WERI-Rb-1 (cell line): ENCODE measurements around the gene ALG8.

Source experiments
- DNase-seq: peaks from one replicate; pipeline ENCODE4 v3.0.0-alpha.2; 2020
- H3K27ac ChIP-seq: fragments of 250-450 bp; sonication (Bioruptor Pico); 2 replicates; pipeline ENCODE4 v1.5.1; 2020; ENCODE audit warnings: mild to moderate bottlenecking, moderate library complexity
- H3K27me3 ChIP-seq: fragments of 250-450 bp; sonication (Bioruptor Pico); 2 replicates; pipeline ENCODE4 v1.5.1; 2021; ENCODE audit warnings: mild to moderate bottlenecking, low read depth, moderate library complexity; ENCODE audit not compliant: insufficient read depth, severe bottlenecking
- H3K36me3 ChIP-seq: fragments of 250-450 bp; sonication (Bioruptor Pico); 2 replicates; pipeline ENCODE4 v1.5.1; 2020; ENCODE audit warnings: mild to moderate bottlenecking, moderate library complexity
- H3K4me3 ChIP-seq: 2 replicates; pipeline ENCODE4 v1.5.1; 2011; ENCODE audit warnings: low read depth, mild to moderate bottlenecking, control low read depth, low read length
- H3K9me3 ChIP-seq: fragments of 250-450 bp; sonication (Bioruptor Pico); 2 replicates; pipeline ENCODE4 v1.5.1; 2021; ENCODE audit warnings: mild to moderate bottlenecking, moderate library complexity; ENCODE audit not compliant: severe bottlenecking
- CTCF ChIP-seq: IDR thresholded peaks from 2 replicates; pipeline ENCODE4 v1.5.1; 2011; ENCODE audit warnings: low read depth, mild to moderate bottlenecking, control low read depth, inconsistent platforms, low read length

ALG8 gene

GRCh38 chr11:78139422-78140391, at the start of gene ALG8:
Gene ALG8, minus strand, starts transcription at chr11:78139626. Its CDS starts 38 bp downstream, at chr11:78139588.
- peaks cover 20% of the 10 kb centered on the region for H3K36me3 ChIP-seq
- TF ChIP-seq CTCF: no peak
- DNase-seq: peak; percentile 96
- H3K9me3 ChIP-seq: no peaks in the 10 kb centered on the region
- no peaks in the 10 kb centered on the region for H3K27me3 ChIP-seq
- H3K27ac ChIP-seq: peak within 1 kb of the TSS; percentile 84
- H3K4me3 ChIP-seq: peak within 1 kb of the TSS; percentile 71

DNA sequence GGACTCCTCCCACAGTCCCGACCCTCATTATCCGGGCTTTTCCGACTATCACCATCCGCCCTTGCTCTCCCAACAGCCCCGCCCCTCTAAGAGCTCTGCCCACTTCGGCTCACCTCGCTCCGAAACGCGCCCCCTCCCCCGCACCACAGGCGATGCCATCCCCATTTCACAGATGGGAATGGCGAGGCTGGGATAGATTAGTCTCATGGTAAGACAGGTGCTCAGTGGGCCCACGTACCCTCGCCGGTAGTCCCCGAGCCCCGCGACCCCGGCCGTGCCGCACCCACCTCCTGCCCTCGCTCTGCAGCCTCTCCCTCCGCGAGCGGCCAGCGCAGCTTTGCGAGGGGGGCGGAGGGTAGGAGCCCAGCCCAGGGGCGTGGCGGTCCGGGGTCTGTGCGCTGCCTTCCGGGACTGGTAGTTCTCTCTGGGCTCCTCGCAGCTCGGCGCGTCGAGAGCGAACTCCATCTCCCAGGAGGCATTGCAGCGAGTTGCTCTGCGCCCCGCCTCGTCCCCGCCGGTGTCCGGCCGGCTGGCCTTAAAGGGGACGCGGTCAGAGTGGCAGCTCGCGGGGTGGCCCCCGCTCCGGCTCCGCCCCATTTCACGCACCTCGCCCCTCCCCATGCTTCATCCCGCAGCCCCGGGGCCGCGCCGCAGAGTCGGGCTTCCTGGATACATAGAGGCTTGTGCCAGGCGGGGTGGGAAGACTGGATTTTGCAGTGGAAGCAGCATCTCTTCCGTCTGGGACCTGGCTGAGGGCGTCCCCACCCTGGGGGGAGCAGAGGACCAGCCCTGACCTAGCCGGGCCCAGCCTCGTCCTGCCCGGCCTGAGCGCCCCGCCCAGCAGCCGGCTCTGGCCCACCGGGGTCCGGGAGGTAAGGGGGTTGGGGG, 49.1 kb upstream of the ALG8 start, which contains the start of the genes KCTD21 and USP35:
TSS of gene KCTD21 (minus strand) at position 341 of the 888 bp plus-strand sequence. CDS start 14,072 bp downstream, outside the sequence.
TSS of gene USP35 (plus strand) at position 634 of the 888 bp plus-strand sequence. CDS start 7,327 bp downstream, outside the sequence.
- TF ChIP-seq CTCF: no peak
- H3K27ac ChIP-seq: peak within 1 kb of the TSS; percentile 66
- H3K27me3 ChIP-seq: no peaks in the 10 kb centered on the region
- no peaks in the 10 kb centered on the region for H3K9me3 ChIP-seq
- H3K36me3 ChIP-seq: peaks cover 2% of the 10 kb centered on the region; the same call in 1 of the 2 replicates
- peak; percentile 98 for DNase-seq
- peak within 1 kb of the TSS; percentile 83 for H3K4me3 ChIP-seq

DNA sequence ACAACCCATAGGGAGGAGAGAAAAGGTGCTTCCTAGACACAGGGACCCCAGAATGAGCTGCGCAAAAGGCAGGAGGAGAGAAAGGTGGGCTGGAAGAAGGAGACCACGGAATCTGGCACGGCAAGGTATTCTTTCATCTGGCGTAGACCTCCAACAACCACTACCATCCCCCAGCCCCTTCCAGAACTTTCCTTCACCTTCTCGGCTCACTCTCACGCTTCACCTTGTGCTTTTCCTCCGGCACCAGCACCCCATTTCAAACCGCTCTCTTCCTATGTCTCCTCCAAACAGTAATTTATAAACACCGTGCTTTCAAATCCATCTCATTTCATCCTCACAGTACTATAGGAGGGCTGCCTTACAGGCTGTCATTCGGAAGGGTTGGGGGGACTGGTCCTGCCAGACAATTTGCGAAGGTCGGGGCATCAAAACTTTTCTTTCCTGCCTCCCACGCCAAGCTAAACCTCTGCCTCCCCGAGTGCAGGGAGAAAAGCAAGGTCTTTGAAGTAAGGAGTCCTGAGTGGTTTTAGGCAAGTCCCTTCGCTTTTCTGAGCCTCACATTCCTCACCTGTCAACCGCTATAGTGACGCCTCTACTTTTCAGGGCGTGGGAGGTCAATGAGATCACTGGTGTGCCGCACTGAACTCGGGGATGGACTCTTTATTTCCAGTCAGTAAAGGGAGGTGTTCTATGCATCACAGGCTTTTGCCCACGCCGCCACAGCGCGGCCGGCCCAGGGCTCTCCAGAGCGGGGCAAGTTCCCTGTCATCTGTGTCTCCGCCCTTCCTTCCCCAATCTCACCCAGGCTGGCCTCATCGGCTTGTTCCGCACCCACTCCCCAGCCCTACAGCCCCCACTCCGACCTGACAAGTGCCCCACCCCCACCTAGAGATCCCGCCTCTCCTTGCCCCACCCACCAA, 48.2 kb upstream of the ALG8 start:
- H3K4me3 ChIP-seq: peak overlapping the region; percentile 83
- no peak for TF ChIP-seq CTCF
- no peaks in the 10 kb centered on the region for H3K36me3 ChIP-seq
- H3K27me3 ChIP-seq: no peaks in the 10 kb centered on the region
- H3K9me3 ChIP-seq: no peaks in the 10 kb centered on the region
- H3K27ac ChIP-seq: peak overlapping the region; percentile 47
- DNase-seq: no peak

DNA sequence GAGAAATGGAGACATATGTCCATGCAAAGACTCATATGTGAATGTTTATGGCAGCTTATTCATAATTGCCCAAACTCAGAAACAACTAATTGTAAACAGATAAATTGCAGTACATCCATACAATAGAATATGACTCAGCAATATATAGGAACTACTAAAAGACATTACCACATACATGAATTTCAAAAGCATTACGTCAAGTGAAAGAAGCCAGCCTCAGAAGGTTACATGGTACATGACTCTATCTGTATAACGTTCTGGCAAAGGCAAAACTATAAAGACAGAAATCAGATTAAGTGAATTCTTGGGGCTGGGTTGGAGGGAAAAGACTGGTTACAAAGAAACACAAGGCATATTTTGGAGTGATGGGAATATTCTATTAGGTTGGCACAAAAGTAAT, 41.8 kb upstream of the ALG8 start:
- no peaks in the 10 kb centered on the region for H3K9me3 ChIP-seq
- H3K27ac ChIP-seq: no peak overlapping the region
- H3K36me3 ChIP-seq: no peaks in the 10 kb centered on the region
- no peak for TF ChIP-seq CTCF
- H3K4me3 ChIP-seq: no peak overlapping the region
- no peak for DNase-seq
- no peaks in the 10 kb centered on the region for H3K27me3 ChIP-seq

DNA sequence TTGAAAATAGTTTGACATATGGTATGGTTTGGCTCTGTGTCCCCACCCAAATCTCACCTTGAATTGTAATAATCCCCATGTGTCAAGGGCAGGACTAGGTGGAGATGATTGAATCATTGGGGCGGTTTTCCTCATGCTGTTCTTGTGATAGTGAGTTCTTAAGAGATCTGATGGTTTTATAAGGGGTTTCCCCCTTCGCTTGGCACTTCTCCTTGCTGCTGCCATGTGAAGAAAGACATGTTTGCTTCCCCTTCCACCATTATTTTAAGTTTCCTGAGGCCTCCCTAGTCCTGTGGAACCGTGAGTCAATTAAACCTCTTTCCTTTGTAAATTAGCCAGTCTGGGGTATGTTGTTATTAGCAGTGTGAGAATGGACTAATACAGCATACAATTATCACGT, 41.3 kb upstream of the ALG8 start:
- Histone ChIP-seq H3K27me3 (no peaks in the 10 kb centered on the region), H3K9me3 (no peaks in the 10 kb centered on the region), H3K4me3 (no peak overlapping the region), H3K36me3 (no peaks in the 10 kb centered on the region), H3K27ac (no peak overlapping the region)
- no peak for TF ChIP-seq CTCF
- no peak for DNase-seq
